Body of pancreas (tissue), 4 donors: ENCODE results near the gene SLC1A7.

Experiments used
- CTCF ChIP-seq, 7 experiments: fragments of 450-650 bp in 4 of 7; fragments of 200-600 bp in 3 of 7; sonication (generic) in 3 of 7; IDR thresholded peaks; one replicate each; pipeline ENCODE4 v1.5.1; 2016 to 2019; ENCODE audit warnings: antibody characterized with exemption in 7 of 7
- POLR2A ChIP-seq, 3 donors: fragments of 450-650 bp; IDR thresholded peaks; one replicate each; pipeline ENCODE4 v1.6.1; 2016; ENCODE audit warnings: antibody characterized with exemption in 3 of 3, mild to moderate bottlenecking in 2 of 3

- TF ChIP-seq CTCF (IDR thresholded peaks at IDR 0.05), result no peak
- TF ChIP-seq POLR2A (IDR thresholded peaks at IDR 0.05), result no peak
Measured at GRCh38 chr1:53131590-53131938, 10.9 kb downstream of the SLC1A7 start.
